ENCODE results near the gene SIX2.

- TF ChIP-seq CTCF (IDR thresholded peaks at IDR 0.05; ENCODE audit: insufficient read depth, low read depth, low read length) = no peak
- no peak for TF ChIP-seq EZH2 (IDR thresholded peaks at IDR 0.05; ENCODE audit: insufficient read depth, low read length)
Observed at GRCh38 chr2:44965684-44966083, 43.6 kb downstream of the SIX2 start.
